ENCODE measurements around the gene ARNT2.

DNA sequence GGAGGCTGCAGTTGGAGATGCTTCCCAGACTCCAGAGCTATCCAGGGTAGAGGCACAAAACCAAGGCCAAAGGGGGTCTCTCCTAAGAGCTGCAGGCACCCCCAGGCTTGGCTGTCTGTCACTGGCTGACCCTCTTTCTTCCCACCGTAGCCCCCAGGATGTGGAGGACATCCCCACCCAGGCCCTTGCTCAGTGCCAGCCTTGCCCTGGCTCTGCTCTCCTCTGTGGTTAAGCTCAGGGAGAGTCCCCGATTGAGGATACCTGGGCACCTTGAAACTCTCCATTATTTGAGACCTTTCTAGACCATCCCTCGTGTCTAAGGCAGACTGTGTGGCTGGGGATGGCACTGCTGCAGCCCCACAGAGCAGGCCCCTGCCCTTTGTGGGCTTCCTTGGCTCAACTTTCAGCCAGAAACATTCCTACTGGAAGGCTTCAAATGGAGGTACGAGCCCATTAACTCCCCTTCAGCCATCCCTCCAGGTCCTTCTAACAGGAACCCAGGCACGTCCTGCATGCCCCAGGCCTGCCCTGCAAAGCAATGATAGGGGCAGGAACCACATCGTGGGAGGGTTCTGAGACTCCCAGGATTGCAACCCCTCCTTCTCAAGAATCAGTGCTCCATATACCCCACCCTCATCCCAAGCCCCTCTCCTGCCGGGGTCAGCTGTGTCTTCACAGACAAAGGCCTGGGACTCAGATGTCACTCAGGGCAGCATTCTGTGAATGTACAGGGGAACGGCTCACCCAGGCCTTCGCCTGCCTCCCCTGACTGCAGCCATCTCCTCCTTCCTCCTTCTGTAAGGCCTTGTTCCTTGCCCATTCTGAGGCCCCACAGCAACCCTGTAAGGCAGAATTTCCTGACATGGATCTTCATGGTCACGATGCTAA is 188.0 kb downstream of the ARNT2 start:
- TF ChIP-seq POLR2AphosphoS5 (IDR thresholded peaks at IDR 0.05): no peak
- TF ChIP-seq, protein P1, sequence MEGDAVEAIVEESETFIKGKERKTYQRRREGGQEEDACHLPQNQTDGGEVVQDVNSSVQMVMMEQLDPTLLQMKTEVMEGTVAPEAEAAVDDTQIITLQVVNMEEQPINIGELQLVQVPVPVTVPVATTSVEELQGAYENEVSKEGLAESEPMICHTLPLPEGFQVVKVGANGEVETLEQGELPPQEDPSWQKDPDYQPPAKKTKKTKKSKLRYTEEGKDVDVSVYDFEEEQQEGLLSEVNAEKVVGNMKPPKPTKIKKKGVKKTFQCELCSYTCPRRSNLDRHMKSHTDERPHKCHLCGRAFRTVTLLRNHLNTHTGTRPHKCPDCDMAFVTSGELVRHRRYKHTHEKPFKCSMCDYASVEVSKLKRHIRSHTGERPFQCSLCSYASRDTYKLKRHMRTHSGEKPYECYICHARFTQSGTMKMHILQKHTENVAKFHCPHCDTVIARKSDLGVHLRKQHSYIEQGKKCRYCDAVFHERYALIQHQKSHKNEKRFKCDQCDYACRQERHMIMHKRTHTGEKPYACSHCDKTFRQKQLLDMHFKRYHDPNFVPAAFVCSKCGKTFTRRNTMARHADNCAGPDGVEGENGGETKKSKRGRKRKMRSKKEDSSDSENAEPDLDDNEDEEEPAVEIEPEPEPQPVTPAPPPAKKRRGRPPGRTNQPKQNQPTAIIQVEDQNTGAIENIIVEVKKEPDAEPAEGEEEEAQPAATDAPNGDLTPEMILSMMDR (IDR thresholded peaks at IDR 0.05): no peak
